ENCODE data around the gene PRDM5.

DNA sequence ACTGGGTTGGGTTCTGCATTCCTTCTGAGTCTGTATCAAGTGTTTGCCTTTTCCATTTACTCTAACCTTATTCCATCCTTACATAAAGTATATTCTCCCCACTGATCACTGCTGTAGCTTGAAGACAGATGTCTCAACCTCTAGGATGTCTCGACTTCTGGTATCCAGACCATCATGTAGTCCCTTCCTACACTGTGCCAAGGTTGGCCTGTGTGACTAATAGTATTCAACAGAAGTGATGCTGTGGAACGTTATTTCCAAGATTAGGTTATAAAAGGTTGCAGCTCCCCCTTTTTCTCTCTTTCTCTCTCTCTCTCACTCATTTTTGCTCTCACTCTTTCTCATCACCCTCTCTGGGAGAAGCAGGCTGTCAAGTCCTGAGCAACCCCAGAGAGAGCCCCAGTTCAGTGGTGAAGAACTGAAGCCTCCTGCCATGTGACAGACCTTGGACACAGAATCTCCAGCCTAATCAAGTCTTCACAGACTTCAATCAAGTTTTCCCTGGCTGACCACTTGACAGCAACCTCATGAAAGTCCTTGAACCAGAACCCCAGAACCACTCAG, 75.4 kb downstream of the PRDM5 start:
- TF ChIP-seq EZH2 (IDR thresholded peaks at IDR 0.05; ENCODE audit: low read depth) = no peak
- TF ChIP-seq, protein P1, sequence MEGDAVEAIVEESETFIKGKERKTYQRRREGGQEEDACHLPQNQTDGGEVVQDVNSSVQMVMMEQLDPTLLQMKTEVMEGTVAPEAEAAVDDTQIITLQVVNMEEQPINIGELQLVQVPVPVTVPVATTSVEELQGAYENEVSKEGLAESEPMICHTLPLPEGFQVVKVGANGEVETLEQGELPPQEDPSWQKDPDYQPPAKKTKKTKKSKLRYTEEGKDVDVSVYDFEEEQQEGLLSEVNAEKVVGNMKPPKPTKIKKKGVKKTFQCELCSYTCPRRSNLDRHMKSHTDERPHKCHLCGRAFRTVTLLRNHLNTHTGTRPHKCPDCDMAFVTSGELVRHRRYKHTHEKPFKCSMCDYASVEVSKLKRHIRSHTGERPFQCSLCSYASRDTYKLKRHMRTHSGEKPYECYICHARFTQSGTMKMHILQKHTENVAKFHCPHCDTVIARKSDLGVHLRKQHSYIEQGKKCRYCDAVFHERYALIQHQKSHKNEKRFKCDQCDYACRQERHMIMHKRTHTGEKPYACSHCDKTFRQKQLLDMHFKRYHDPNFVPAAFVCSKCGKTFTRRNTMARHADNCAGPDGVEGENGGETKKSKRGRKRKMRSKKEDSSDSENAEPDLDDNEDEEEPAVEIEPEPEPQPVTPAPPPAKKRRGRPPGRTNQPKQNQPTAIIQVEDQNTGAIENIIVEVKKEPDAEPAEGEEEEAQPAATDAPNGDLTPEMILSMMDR (conservative IDR thresholded peaks at IDR 0.05) = no peak
